Germinal center (tissue), 1 donor: Measurements from ENCODE around the gene PKN2.
"Not testable (repeated sequence)": the region's sequence is repeated elsewhere in the genome, so short reads cannot be mapped to it uniquely, and the experiment has no call there.

Experiments used
- DNase-seq: peaks from one replicate; pipeline ENCODE4 v3.0.0; 2012; ENCODE audit warnings: mixed read lengths, low spot score

The PKN2 gene

GRCh38 chr1:88791192-88791591 is 107.1 kb downstream of the PKN2 start:
- no peak for DNase-seq

GRCh38 chr1:88799491-88799890 is 115.4 kb downstream of the PKN2 start:
- no peak for DNase-seq

GRCh38 chr1:88800382-88801051 is 116.4 kb downstream of the PKN2 start:
- DNase-seq, result peak; percentile 8

- no peak for DNase-seq
These were observed 117.6 kb downstream of the PKN2 start for GRCh38 chr1:88801575-88802208.

- DNase-seq, result no peak
These were observed 118.3 kb downstream of the PKN2 start for GRCh38 chr1:88802404-88802803.

GRCh38 chr1:88802950-88803349 is 118.9 kb downstream of the PKN2 start:
- no peak for DNase-seq

GRCh38 chr1:88803444-88803843 is 119.4 kb downstream of the PKN2 start:
- DNase-seq, result no peak

GRCh38 chr1:88812366-88812765 is 128.3 kb downstream of the PKN2 start:
- DNase-seq, result no peak

- DNase-seq, result no peak
These were observed 129.4 kb downstream of the PKN2 start for GRCh38 chr1:88813471-88813870.

GRCh38 chr1:88819642-88820041 is 135.6 kb downstream of the PKN2 start:
- DNase-seq, result not testable (repeated sequence)

- DNase-seq, result no peak
These were observed 141.6 kb downstream of the PKN2 start for GRCh38 chr1:88825721-88826120.

GRCh38 chr1:88847643-88848042 is 163.6 kb downstream of the PKN2 start:
- no peak for DNase-seq

- DNase-seq, result no peak
These were observed 167.4 kb downstream of the PKN2 start for GRCh38 chr1:88851303-88852063.

GRCh38 chr1:88867743-88868521 is 183.9 kb downstream of the PKN2 start:
- DNase-seq, result no peak

- not testable (repeated sequence) for DNase-seq
These were observed 185.6 kb downstream of the PKN2 start for GRCh38 chr1:88869644-88870043.

- DNase-seq, result no peak
These were observed 189.8 kb downstream of the PKN2 start for GRCh38 chr1:88873737-88874349.

GRCh38 chr1:88875595-88875994 is 191.5 kb downstream of the PKN2 start:
- DNase-seq, result no peak

- DNase-seq, result no peak
These were observed 192.7 kb downstream of the PKN2 start for GRCh38 chr1:88876573-88877365.

- peak; percentile 7 for DNase-seq
These were observed 193.3 kb downstream of the PKN2 start for GRCh38 chr1:88877382-88877825.

- DNase-seq, result no peak
These were observed 193.8 kb downstream of the PKN2 start for GRCh38 chr1:88877911-88878310.

- DNase-seq, result no peak
These were observed 194.7 kb downstream of the PKN2 start for GRCh38 chr1:88878731-88879130.
